OCI-LY1 (cell line): ENCODE data around the gene MACROD2.

Experiments used
- H2AFZ ChIP-seq: fragments of 200-600 bp; sonication (generic), shearing (Covaris generic); 2 replicates; pipeline ENCODE4 v1.6.0; 2014; ENCODE audit warnings: antibody characterized with exemption, mild to moderate bottlenecking, low read length
- H3F3A ChIP-seq: fragments of 200-600 bp; sonication (generic), shearing (Covaris generic); 2 replicates; pipeline ENCODE4 v1.6.0; 2014; ENCODE audit warnings: mild to moderate bottlenecking, antibody characterized with exemption, low read length, moderate library complexity; ENCODE audit not compliant: insufficient read depth
- H3K27ac ChIP-seq: fragments of 200-600 bp; sonication (generic); 2 replicates; pipeline ENCODE4 v1.5.1; 2014; ENCODE audit warnings: low read length, mixed run types, mild to moderate bottlenecking, low read depth; ENCODE audit not compliant: poor library complexity, severe bottlenecking
- H3K27me3 ChIP-seq: fragments of 200-600 bp; sonication (generic); 2 replicates; pipeline ENCODE4 v1.6.0; 2014; ENCODE audit warnings: antibody characterized with exemption, mild to moderate bottlenecking, low read length, moderate library complexity; ENCODE audit not compliant: insufficient read depth
- H3K36me3 ChIP-seq: fragments of 200-600 bp; sonication (generic); 2 replicates; pipeline ENCODE4 v1.6.1; 2014; ENCODE audit warnings: mild to moderate bottlenecking, antibody characterized with exemption, low read length, moderate library complexity, mixed read lengths; ENCODE audit not compliant: insufficient read depth
- H3K4me1 ChIP-seq: fragments of 200-600 bp; sonication (generic); 2 replicates; pipeline ENCODE4 v1.5.1; 2014; ENCODE audit warnings: mild to moderate bottlenecking, low read length, moderate library complexity; ENCODE audit not compliant: insufficient read depth, severe bottlenecking
- H3K4me2 ChIP-seq: fragments of 200-600 bp; sonication (generic), shearing (Covaris generic); 2 replicates; pipeline ENCODE4 v1.6.1; 2014; ENCODE audit warnings: low read length
- H3K4me3 ChIP-seq: fragments of 200-600 bp; sonication (generic); 2 replicates; pipeline ENCODE4 v1.5.1; 2014; ENCODE audit warnings: low read length, low read depth, mild to moderate bottlenecking, mixed read lengths; ENCODE audit not compliant: poor library complexity, severe bottlenecking
- H3K79me2 ChIP-seq: fragments of 200-600 bp; shearing (Covaris generic); 2 replicates; pipeline ENCODE4 v1.6.1; 2016; ENCODE audit warnings: mixed run types, low read length, mixed read lengths; ENCODE audit not compliant: insufficient read depth
- H3K9ac ChIP-seq: fragments of 200-600 bp; sonication (generic), shearing (Covaris generic); 2 replicates; pipeline ENCODE4 v1.6.1; 2014; ENCODE audit warnings: mild to moderate bottlenecking, low read length, mixed read lengths
- H3K9me2 ChIP-seq: fragments of 200-600 bp; sonication (generic), shearing (Covaris generic); 2 replicates; pipeline ENCODE4 v1.6.1; 2014; ENCODE audit warnings: low read depth, mild to moderate bottlenecking, low read length, mixed read lengths
- H3K9me3 ChIP-seq: fragments of 200-600 bp; shearing (Covaris generic); 2 replicates; pipeline ENCODE4 v1.6.1; 2014; ENCODE audit warnings: low read length, mixed read lengths
- H4K20me1 ChIP-seq: fragments of 200-600 bp; sonication (generic), shearing (Covaris generic); 2 replicates; pipeline ENCODE4 v1.6.0; 2016; ENCODE audit warnings: mild to moderate bottlenecking, low read length; ENCODE audit not compliant: insufficient read depth
- EZH2 ChIP-seq: fragments of 200-600 bp; sonication (generic), shearing (Covaris generic); IDR thresholded peaks from 2 replicates; pipeline ENCODE4 v1.8.0; 2017; ENCODE audit warnings: borderline replicate concordance, mixed run types, mild to moderate bottlenecking, antibody characterized with exemption, low read length, moderate library complexity, mixed read lengths
- TF ChIP-seq, protein P1 (sequence below): fragments of 200-600 bp; sonication (generic), shearing (Covaris generic); IDR thresholded peaks from 2 replicates; pipeline ENCODE4 v1.5.1; 2017; ENCODE audit warnings: mild to moderate bottlenecking, antibody characterized with exemption, low read length, moderate library complexity, mixed read lengths

Gene MACROD2

DNA sequence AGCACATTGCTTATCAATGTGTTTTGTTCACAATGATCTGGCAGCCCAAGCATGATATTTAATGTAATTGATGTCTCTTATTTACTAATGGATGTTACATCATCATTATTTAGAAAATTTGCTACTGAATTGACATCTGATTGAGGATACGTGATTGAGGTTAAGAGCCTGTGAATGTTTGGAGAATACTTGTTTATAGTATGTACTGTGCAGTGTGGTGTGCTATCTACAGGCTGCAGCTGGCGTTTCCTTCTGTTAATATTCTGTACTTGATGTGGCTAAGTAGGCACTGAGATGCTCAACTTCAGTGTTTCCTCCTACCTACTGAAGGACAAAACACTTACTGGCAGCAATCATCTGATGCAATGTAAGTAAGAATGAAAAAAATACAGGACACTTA lies 1051.7 kb downstream of the MACROD2 start:
- TF ChIP-seq, protein P1, sequence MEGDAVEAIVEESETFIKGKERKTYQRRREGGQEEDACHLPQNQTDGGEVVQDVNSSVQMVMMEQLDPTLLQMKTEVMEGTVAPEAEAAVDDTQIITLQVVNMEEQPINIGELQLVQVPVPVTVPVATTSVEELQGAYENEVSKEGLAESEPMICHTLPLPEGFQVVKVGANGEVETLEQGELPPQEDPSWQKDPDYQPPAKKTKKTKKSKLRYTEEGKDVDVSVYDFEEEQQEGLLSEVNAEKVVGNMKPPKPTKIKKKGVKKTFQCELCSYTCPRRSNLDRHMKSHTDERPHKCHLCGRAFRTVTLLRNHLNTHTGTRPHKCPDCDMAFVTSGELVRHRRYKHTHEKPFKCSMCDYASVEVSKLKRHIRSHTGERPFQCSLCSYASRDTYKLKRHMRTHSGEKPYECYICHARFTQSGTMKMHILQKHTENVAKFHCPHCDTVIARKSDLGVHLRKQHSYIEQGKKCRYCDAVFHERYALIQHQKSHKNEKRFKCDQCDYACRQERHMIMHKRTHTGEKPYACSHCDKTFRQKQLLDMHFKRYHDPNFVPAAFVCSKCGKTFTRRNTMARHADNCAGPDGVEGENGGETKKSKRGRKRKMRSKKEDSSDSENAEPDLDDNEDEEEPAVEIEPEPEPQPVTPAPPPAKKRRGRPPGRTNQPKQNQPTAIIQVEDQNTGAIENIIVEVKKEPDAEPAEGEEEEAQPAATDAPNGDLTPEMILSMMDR: no peak
- no peak for TF ChIP-seq EZH2

DNA sequence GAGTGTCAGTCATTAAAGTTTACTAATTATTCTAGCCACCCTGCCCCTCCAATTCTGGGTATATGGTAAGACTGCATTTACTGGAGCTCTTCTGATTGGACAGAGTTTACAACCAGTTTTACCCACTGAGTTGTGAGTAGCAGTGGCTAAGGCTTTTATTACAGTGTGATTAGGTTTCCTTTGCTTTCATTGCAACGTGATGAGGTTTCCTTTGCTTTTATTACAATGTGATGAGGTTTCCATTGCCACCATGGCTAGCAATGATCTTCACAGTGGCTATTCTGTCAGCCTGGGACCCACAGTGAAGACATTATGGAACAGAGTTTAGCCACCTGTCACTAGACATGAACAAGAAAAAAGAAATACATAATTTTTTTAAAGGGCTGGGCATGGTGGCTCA lies 1052.3 kb downstream of the MACROD2 start:
- Histone ChIP-seq H3K27me3 (no peaks in the 10 kb centered on the region), H3K4me3 (no peak overlapping the region), H3K36me3 (no peaks in the 10 kb centered on the region), H3K9me3 (no peaks in the 10 kb centered on the region), H3K4me1 (no peaks in the 10 kb centered on the region), H3K9ac (no peak overlapping the region), H3K27ac (no peak overlapping the region), H2AFZ (no peak overlapping the region), H3K79me2 (no peaks in the 10 kb centered on the region), H3K9me2 (no peaks in the 10 kb centered on the region), H3K4me2 (no peak overlapping the region), H4K20me1 (no peaks in the 10 kb centered on the region), H3F3A (no peaks in the 10 kb centered on the region)
- TF ChIP-seq EZH2: no peak
- TF ChIP-seq, protein P1: no peak

More for the DNA sequence above, 1051.7 kb downstream of the MACROD2 start:
- Histone ChIP-seq H3K9me2 (no peaks in the 10 kb centered on the region), H4K20me1 (no peaks in the 10 kb centered on the region), H3K9me3 (no peaks in the 10 kb centered on the region), H3K4me3 (no peak overlapping the region), H3K36me3 (no peaks in the 10 kb centered on the region), H3K4me2 (no peak overlapping the region), H3K79me2 (no peaks in the 10 kb centered on the region), H3F3A (no peaks in the 10 kb centered on the region), H2AFZ (no peak overlapping the region), H3K4me1 (no peaks in the 10 kb centered on the region), H3K9ac (no peak overlapping the region), H3K27me3 (no peaks in the 10 kb centered on the region), H3K27ac (no peak overlapping the region)

GRCh38 chr20:15056246-15056645 lies 1060.9 kb downstream of the MACROD2 start:
- no peak overlapping the region for H2AFZ ChIP-seq
- no peaks in the 10 kb centered on the region for H3K9me2 ChIP-seq
- no peak overlapping the region for H3K9ac ChIP-seq
- H3F3A ChIP-seq: no peaks in the 10 kb centered on the region
- TF ChIP-seq, protein P1: no peak
- no peak for TF ChIP-seq EZH2
- no peaks in the 10 kb centered on the region for H3K79me2 ChIP-seq
- H3K27ac ChIP-seq: no peak overlapping the region
- H3K4me3 ChIP-seq: no peak overlapping the region
- no peaks in the 10 kb centered on the region for H3K4me1 ChIP-seq
- no peaks in the 10 kb centered on the region for H4K20me1 ChIP-seq
- no peaks in the 10 kb centered on the region for H3K36me3 ChIP-seq
- no peak overlapping the region for H3K4me2 ChIP-seq
- H3K27me3 ChIP-seq: no peaks in the 10 kb centered on the region
- H3K9me3 ChIP-seq: no peaks in the 10 kb centered on the region
